HL-60 (cell line): Measurements from ENCODE around the gene DMAC2L.

Source experiments
- DNase-seq, 2 experiments: peaks; one replicate each; pipeline ENCODE4 v3.0.0-alpha.2; 2010 to 2020; ENCODE audit warnings: low read depth in 1 of 2, low spot score in 1 of 2
- H3K27ac ChIP-seq: fragments of 250-450 bp; sonication (Bioruptor Pico); replicated peaks from 2 replicates; pipeline ENCODE4 v1.5.1; 2020; ENCODE audit warnings: mild to moderate bottlenecking, moderate library complexity
- H3K27me3 ChIP-seq: fragments of 250-450 bp; sonication (Bioruptor Pico); 2 replicates; pipeline ENCODE4 v1.5.1; 2021; ENCODE audit warnings: mild to moderate bottlenecking, moderate library complexity; ENCODE audit not compliant: insufficient read depth, poor library complexity, severe bottlenecking
- H3K4me3 ChIP-seq: replicated peaks from 2 replicates; pipeline ENCODE4 v1.5.1; 2011; ENCODE audit warnings: mild to moderate bottlenecking, control low read depth, low read length; ENCODE audit not compliant: insufficient read depth
- GABPA ChIP-seq: IDR thresholded peaks from 2 replicates; pipeline ENCODE4 v1.6.1; 2012; ENCODE audit warnings: low read depth
- POLR2AphosphoS5 ChIP-seq: IDR thresholded peaks from 2 replicates; pipeline ENCODE4 v1.6.1; 2012; ENCODE audit warnings: low read depth
- SPI1 ChIP-seq: IDR thresholded peaks from 2 replicates; pipeline ENCODE4 v1.6.1; 2012; ENCODE audit warnings: low read depth, mild to moderate bottlenecking, borderline replicate concordance
- TF ChIP-seq, protein P1 (sequence below): IDR thresholded peaks from 2 replicates; pipeline ENCODE4 v1.6.1; 2012; ENCODE audit warnings: low read depth; ENCODE audit not compliant: insufficient replicate concordance
- TF ChIP-seq, protein P2 (sequence below): IDR thresholded peaks from one replicate; pipeline ENCODE4 v1.5.1; 2011; ENCODE audit warnings: low read length, control low read depth, inconsistent platforms; ENCODE audit not compliant: insufficient read depth

The DMAC2L gene

DNA sequence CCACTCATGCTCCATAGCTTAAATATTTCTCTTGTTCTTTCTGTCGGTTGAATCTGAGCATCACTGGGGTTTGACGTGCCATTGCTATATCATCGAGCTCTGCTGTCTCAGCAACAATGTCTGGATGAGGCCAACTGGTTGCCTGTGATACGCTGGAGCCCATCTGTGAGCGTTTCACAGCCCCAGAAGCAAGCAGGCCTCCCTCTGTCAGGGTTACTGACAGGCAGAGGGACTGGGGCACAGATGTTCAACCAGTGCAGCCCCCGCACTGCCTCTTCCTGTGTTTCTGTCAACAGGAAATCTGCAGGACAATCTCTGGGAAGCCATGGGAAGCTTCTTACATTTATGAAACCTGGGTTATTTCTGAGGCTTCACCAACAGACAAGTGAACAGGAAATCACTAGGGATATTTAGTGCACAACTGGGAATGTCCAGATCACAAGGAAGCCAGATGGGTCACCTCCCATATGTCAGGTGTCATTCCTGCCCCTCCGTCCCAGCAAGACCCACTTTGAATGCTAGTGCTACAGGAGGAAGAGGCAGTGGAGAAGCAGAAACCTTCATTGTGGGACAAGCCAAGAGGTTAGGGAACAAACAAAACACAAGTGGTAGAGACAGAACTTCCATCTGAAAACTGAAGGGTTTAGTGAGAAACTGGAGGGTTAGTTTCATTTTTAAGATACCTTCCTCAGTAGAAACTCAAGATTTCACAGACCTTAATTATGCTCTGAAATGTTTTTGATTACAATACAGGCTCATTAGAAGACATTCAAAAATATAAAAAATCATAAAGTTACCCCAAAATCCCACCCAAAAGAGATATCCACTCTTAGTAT, 24.1 kb downstream of the DMAC2L start:
- TF ChIP-seq POLR2AphosphoS5 (no peak), SPI1 (no peak), GABPA (no peak)
- TF ChIP-seq, protein P1, sequence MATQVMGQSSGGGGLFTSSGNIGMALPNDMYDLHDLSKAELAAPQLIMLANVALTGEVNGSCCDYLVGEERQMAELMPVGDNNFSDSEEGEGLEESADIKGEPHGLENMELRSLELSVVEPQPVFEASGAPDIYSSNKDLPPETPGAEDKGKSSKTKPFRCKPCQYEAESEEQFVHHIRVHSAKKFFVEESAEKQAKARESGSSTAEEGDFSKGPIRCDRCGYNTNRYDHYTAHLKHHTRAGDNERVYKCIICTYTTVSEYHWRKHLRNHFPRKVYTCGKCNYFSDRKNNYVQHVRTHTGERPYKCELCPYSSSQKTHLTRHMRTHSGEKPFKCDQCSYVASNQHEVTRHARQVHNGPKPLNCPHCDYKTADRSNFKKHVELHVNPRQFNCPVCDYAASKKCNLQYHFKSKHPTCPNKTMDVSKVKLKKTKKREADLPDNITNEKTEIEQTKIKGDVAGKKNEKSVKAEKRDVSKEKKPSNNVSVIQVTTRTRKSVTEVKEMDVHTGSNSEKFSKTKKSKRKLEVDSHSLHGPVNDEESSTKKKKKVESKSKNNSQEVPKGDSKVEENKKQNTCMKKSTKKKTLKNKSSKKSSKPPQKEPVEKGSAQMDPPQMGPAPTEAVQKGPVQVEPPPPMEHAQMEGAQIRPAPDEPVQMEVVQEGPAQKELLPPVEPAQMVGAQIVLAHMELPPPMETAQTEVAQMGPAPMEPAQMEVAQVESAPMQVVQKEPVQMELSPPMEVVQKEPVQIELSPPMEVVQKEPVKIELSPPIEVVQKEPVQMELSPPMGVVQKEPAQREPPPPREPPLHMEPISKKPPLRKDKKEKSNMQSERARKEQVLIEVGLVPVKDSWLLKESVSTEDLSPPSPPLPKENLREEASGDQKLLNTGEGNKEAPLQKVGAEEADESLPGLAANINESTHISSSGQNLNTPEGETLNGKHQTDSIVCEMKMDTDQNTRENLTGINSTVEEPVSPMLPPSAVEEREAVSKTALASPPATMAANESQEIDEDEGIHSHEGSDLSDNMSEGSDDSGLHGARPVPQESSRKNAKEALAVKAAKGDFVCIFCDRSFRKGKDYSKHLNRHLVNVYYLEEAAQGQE, result no peak
- TF ChIP-seq, protein P2, sequence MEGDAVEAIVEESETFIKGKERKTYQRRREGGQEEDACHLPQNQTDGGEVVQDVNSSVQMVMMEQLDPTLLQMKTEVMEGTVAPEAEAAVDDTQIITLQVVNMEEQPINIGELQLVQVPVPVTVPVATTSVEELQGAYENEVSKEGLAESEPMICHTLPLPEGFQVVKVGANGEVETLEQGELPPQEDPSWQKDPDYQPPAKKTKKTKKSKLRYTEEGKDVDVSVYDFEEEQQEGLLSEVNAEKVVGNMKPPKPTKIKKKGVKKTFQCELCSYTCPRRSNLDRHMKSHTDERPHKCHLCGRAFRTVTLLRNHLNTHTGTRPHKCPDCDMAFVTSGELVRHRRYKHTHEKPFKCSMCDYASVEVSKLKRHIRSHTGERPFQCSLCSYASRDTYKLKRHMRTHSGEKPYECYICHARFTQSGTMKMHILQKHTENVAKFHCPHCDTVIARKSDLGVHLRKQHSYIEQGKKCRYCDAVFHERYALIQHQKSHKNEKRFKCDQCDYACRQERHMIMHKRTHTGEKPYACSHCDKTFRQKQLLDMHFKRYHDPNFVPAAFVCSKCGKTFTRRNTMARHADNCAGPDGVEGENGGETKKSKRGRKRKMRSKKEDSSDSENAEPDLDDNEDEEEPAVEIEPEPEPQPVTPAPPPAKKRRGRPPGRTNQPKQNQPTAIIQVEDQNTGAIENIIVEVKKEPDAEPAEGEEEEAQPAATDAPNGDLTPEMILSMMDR, result no peak
- no peaks in the 10 kb centered on the region for H3K27me3 ChIP-seq
- H3K27ac ChIP-seq, result no peak overlapping the region
- DNase-seq, result no peak
- H3K4me3 ChIP-seq, result no peak overlapping the region

DNA sequence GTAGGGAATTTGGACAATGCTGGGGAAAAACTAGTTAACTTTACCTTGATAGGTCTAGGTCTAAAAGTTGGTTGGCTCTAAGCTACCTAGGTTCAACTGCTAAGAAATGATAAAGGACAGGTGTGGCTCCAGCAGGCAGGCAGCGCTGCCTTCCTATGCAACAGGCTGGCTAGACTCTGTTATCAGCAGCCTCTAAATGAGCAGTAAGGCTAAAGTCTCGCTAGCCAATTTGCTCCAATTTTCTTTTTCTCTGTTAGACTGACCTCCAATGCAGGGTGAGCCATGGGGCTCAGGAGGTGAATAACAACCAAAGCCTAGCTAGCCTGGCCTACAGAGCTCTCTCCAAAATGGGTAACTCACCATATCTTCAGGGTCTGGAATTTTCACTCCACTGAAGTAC, 26.5 kb downstream of the DMAC2L start:
- Histone ChIP-seq H3K27ac (no peak overlapping the region), H3K27me3 (no peaks in the 10 kb centered on the region), H3K4me3 (no peak overlapping the region)
- DNase-seq, result no peak
- TF ChIP-seq GABPA (no peak), SPI1 (no peak), POLR2AphosphoS5 (no peak)
- TF ChIP-seq, protein P2, result no peak
- TF ChIP-seq, protein P1, result no peak

DNA sequence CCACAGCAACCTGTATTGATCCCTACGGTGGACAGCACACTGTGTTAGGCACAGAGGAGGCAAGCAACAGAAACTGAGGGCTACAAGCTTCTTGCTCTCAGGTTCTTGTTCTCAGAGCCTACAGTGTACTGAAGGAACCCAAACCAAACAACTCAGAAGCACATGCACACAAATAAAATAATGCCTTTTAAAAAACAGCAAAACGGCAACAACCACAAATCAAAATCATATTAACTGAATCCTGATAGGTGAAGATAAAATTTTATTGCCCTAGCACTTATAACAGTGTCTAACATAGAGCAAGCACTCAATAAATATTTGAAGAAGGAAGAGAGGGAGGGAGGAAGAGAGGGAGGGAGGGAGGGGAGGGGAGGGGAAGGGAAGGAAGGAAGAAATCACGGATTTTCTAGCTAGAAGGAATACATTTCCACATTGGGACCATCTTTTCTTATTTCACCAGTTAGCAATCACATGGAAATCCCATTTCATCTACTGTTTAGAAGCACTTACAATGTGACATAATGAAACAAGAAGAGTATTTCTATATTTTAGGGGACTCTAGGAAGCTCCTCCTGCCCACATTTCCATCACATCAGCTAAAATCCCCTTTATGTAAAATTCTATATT, 27.2 kb downstream of the DMAC2L start:
- H3K27ac ChIP-seq, result no peak overlapping the region
- no peak overlapping the region for H3K4me3 ChIP-seq
- TF ChIP-seq, protein P2, result no peak
- TF ChIP-seq, protein P1, result no peak
- no peak for TF ChIP-seq GABPA
- TF ChIP-seq POLR2AphosphoS5, result no peak
- TF ChIP-seq SPI1, result no peak
- H3K27me3 ChIP-seq, result no peaks in the 10 kb centered on the region
- no peak for DNase-seq
